ENCODE data around the gene GRM7.

GRCh38 chr3:7710284-7710683 is 849.4 kb downstream of the GRM7 start:
- TF ChIP-seq CTCF (IDR thresholded peaks at IDR 0.05; ENCODE audit: low read depth, low read length, poor library complexity, severe bottlenecking) (no peak), EZH2phosphoT487 (IDR thresholded peaks at IDR 0.05; ENCODE audit: borderline replicate concordance, low read length) (no peak)

Measured in DOHH2 (cell line).